OCI-LY1 (cell line): ENCODE measurements around the gene RGMA.

Experiments
- EZH2 ChIP-seq: fragments of 200-600 bp; sonication (generic), shearing (Covaris generic); IDR thresholded peaks from 2 replicates; pipeline ENCODE4 v1.8.0; 2017; ENCODE audit warnings: borderline replicate concordance, mixed run types, mild to moderate bottlenecking, antibody characterized with exemption, low read length, moderate library complexity, mixed read lengths
- TF ChIP-seq, protein P1 (sequence below): fragments of 200-600 bp; sonication (generic), shearing (Covaris generic); IDR thresholded peaks from 2 replicates; pipeline ENCODE4 v1.5.1; 2017; ENCODE audit warnings: mild to moderate bottlenecking, antibody characterized with exemption, low read length, moderate library complexity, mixed read lengths

DNA sequence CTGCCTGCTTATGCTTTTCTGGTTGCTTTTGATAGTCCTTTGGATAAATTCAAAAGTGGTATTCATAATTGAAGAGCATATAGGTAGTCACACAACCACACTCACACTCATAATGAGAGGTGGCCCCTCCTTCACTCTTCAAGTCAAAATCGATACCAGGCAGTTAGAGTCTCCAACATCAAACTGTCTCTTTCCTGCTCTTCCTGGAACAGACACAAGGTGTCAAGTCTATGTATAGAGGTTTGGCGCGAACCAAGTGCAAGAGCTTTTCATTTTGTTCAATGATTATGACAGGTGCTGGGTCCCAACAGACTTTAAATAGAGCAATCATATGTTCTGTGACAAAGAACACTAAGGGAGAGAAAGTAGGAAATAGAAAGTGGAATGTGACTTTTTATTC, 29.9 kb upstream of the RGMA start:
- TF ChIP-seq, protein P1, sequence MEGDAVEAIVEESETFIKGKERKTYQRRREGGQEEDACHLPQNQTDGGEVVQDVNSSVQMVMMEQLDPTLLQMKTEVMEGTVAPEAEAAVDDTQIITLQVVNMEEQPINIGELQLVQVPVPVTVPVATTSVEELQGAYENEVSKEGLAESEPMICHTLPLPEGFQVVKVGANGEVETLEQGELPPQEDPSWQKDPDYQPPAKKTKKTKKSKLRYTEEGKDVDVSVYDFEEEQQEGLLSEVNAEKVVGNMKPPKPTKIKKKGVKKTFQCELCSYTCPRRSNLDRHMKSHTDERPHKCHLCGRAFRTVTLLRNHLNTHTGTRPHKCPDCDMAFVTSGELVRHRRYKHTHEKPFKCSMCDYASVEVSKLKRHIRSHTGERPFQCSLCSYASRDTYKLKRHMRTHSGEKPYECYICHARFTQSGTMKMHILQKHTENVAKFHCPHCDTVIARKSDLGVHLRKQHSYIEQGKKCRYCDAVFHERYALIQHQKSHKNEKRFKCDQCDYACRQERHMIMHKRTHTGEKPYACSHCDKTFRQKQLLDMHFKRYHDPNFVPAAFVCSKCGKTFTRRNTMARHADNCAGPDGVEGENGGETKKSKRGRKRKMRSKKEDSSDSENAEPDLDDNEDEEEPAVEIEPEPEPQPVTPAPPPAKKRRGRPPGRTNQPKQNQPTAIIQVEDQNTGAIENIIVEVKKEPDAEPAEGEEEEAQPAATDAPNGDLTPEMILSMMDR = no peak
- TF ChIP-seq EZH2 = no peak
